ENCODE data around the gene BMI1. TPM values are rescaled to one million over a fixed set of nuclear protein-coding genes. Genes with fewer than 3 reads are reported as not detected.

The BMI1 gene
- total RNA-seq, 4 donors from 2014 or later: 16.7 to 37.6 (median 28.3) TPM

DNA sequence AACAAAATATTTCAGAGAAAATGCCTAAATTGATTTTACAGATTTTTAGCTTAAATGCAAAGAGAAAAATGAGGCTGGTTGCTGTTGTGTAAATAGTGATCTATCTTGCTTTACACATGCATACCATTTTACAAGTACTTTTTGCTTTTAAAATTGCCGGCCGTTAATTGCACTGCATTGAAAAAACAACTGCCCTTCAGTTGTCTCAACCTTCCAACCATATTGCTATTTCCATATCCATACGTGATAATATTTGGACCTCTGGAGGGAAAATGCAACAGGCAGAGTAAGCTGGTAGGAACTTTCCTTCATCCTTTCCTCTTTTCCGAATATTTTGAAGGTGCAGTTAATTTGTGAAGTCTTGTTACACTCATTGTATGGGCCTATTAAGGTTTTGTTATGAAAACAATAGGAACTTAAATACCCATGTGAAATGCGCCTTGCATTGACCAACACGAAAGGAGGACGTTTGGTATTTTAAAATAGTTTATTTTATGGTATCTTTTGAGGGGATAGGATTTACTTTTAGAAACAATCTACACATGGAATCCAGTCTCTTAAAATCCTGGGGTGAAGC is 11.3 kb downstream of the BMI1 start:
- TF ChIP-seq POLR2A (IDR thresholded peaks at IDR 0.05): no peak
- H3K4me3 ChIP-seq (ENCODE audit: low read depth, poor library complexity, severe bottlenecking): no peak overlapping the region
- 95% methylated on average over 7 of the region's 7 CpGs for WGBS, 2 donors
- intact Hi-C loops (cut with DNase I; ENCODE audit: low total_unique reads): no loop called here
- no peak for DNase-seq (ENCODE audit: low spot score in 2 of 2)

GRCh38 chr10:22333167-22333974 is 12.5 kb downstream of the BMI1 start:
- intact Hi-C loops (cut with DNase I; ENCODE audit: low total_unique reads): no loop called here
- DNase-seq (ENCODE audit: low spot score in 2 of 2): no peak
- WGBS, 2 donors: 74 to 75% methylated on average over 25 of the region's 25 CpGs
- no peak overlapping the region for H3K4me3 ChIP-seq (ENCODE audit: low read depth, poor library complexity, severe bottlenecking)
- TF ChIP-seq, protein P1, sequence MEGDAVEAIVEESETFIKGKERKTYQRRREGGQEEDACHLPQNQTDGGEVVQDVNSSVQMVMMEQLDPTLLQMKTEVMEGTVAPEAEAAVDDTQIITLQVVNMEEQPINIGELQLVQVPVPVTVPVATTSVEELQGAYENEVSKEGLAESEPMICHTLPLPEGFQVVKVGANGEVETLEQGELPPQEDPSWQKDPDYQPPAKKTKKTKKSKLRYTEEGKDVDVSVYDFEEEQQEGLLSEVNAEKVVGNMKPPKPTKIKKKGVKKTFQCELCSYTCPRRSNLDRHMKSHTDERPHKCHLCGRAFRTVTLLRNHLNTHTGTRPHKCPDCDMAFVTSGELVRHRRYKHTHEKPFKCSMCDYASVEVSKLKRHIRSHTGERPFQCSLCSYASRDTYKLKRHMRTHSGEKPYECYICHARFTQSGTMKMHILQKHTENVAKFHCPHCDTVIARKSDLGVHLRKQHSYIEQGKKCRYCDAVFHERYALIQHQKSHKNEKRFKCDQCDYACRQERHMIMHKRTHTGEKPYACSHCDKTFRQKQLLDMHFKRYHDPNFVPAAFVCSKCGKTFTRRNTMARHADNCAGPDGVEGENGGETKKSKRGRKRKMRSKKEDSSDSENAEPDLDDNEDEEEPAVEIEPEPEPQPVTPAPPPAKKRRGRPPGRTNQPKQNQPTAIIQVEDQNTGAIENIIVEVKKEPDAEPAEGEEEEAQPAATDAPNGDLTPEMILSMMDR (IDR thresholded peaks at IDR 0.05): no peak
- no peak for TF ChIP-seq POLR2A (IDR thresholded peaks at IDR 0.05)

DNA sequence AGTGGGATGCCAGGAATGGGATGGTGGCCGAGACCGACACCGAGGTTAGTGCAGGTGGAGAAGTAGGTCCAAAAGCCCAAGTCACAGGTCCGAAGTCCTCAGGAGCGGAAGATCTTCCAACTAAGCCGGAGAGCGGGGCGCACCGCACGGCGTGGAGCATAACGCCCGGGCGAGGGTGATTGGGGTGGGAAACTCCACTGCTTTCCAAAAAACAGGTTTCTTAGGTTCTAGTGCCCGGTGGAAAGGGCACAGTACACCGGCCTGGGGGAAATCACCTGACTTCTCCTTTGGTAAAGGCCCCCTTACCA is 13.0 kb downstream of the BMI1 start:
- TF ChIP-seq, protein P1 (IDR thresholded peaks at IDR 0.05): no peak
- TF ChIP-seq POLR2A (IDR thresholded peaks at IDR 0.05): no peak
- DNase-seq (ENCODE audit: low spot score in 2 of 2): no peak
- intact Hi-C loops (cut with DNase I; ENCODE audit: low total_unique reads): no loop called here
- H3K4me3 ChIP-seq (ENCODE audit: low read depth, poor library complexity, severe bottlenecking): no peak overlapping the region
- WGBS, 2 donors: 79 to 83% methylated on average over 16 of the region's 16 CpGs

DNA sequence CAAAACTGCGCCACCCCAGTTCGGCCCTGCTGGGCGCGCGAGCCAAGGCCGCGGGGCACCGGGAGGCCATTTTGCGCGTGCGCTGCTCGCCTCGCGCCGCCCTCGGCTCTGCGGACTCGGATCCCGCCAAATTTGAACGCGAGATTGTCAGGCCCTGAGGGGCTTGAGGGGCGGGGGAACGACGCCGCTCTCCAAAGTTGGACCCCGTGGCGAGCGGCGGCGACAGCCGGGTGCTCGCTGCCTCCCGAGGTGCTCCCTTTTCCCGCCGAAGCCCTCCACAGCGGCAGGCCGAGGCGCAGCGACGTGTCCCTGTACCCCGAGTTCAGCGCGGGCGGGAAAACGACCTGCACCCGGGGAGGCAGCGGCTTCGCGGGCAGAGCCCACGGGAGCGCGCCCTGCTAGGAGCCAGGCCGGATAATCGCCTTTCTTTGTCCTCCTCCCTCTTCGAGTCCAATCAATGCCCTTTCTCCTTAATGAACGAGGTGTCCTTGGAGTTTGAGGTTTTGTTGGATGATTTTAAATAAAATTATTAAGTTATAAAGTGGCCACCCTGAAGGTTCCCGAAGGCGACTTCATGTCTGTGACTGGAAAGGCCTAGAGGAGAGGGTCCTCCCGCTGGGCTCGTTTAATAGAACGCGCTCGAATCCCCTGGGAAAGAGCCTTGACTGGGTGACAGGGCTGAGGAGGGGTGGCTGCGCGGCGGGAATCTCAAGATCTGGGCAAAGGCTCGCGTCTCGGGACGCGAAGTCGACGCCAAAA is 13.7 kb downstream of the BMI1 start:
- TF ChIP-seq, protein P1 (IDR thresholded peaks at IDR 0.05): no peak
- TF ChIP-seq POLR2A (IDR thresholded peaks at IDR 0.05): no peak
- DNase-seq (ENCODE audit: low spot score in 2 of 2): no peak
- intact Hi-C loops (cut with DNase I; ENCODE audit: low total_unique reads): no loop called here
- 22 to 23% methylated on average over 58 to 68 of the region's 73 CpGs for WGBS, 2 donors
- peak overlapping the region; percentile 43 for H3K4me3 ChIP-seq (ENCODE audit: low read depth, poor library complexity, severe bottlenecking)

- no peak for DNase-seq (ENCODE audit: low spot score in 2 of 2)
- TF ChIP-seq POLR2A (IDR thresholded peaks at IDR 0.05): no peak
- TF ChIP-seq, protein P1 (IDR thresholded peaks at IDR 0.05): no peak
- peak overlapping the region; percentile 43 for H3K4me3 ChIP-seq (ENCODE audit: low read depth, poor library complexity, severe bottlenecking)
- WGBS, 2 donors: 2 to 4% methylated on average over 48 to 51 of the region's 71 CpGs
- intact Hi-C loops (cut with DNase I; ENCODE audit: low total_unique reads): no loop called here
These were observed 14.5 kb downstream of the BMI1 start for GRCh38 chr10:22335173-22335933.
